GM12878 (cell line): ENCODE measurements around the gene RPL18. TPM values are rescaled to one million over a fixed set of nuclear protein-coding genes. Genes with fewer than 3 reads are reported as not detected.
A peak's percentile ranks its signal among the peaks of the same experiment; 100 is the strongest.

Source experiments
- BCL11A ChIP-seq: IDR thresholded peaks from 2 replicates; pipeline ENCODE4 v1.6.1; 2011; ENCODE audit warnings: low read depth, low read length
- CEBPB ChIP-seq, 2 experiments: fragments of 150-350 bp in 1 of 2; IDR thresholded peaks; 2 replicates each; pipeline ENCODE4 v1.6.1; 2012 to 2014; ENCODE audit warnings: low read depth in 2 of 2, low read length in 2 of 2, borderline replicate concordance in 1 of 2, inconsistent platforms in 1 of 2
- E2F8 ChIP-seq: fragments of 450-650 bp; IDR thresholded peaks from 2 replicates; pipeline ENCODE4 v1.6.1; 2018; ENCODE audit warnings: mild to moderate bottlenecking, low read depth, moderate library complexity; ENCODE audit not compliant: partially characterized antibody
- EZH2 ChIP-seq: IDR thresholded peaks from 2 replicates; pipeline ENCODE4 v1.6.1; 2012; ENCODE audit warnings: low read depth, mild to moderate bottlenecking, control low read depth, inconsistent platforms, low read length, borderline replicate concordance; ENCODE audit not compliant: control insufficient read depth
- HDAC2 ChIP-seq: fragments of 200-600 bp; sonication (generic); IDR thresholded peaks from 2 replicates; pipeline ENCODE4 v1.6.1; 2017
- MTA2 ChIP-seq: fragments of 450-650 bp; IDR thresholded peaks from 2 replicates; pipeline ENCODE4 v1.6.1; 2016; ENCODE audit warnings: low read depth, mild to moderate bottlenecking, moderate library complexity
- MYB ChIP-seq: fragments of 150-350 bp; IDR thresholded peaks from 2 replicates; pipeline ENCODE4 v1.6.1; 2014; ENCODE audit warnings: mild to moderate bottlenecking, low read depth, low read length, borderline replicate concordance
- MYC ChIP-seq: IDR thresholded peaks from 2 replicates; pipeline ENCODE4 v1.6.1; 2011; ENCODE audit warnings: mild to moderate bottlenecking, low read length, moderate library complexity, inconsistent platforms; ENCODE audit not compliant: insufficient read depth, insufficient replicate concordance, insufficient read length, severe bottlenecking
- NFIC ChIP-seq: IDR thresholded peaks from 2 replicates; pipeline ENCODE4 v1.6.1; 2012; ENCODE audit warnings: low read depth, mild to moderate bottlenecking, inconsistent platforms, low read length, moderate library complexity
- RAD21 ChIP-seq: IDR thresholded peaks from 2 replicates; pipeline ENCODE4 v1.6.1; 2011; ENCODE audit warnings: mild to moderate bottlenecking, low read depth, low read length, moderate library complexity; ENCODE audit not compliant: insufficient read depth
- RBBP5 ChIP-seq: fragments of 200-600 bp; sonication (generic); conservative IDR thresholded peaks from 2 replicates; pipeline ENCODE4 v1.6.1; 2016
- RFX5 ChIP-seq: IDR thresholded peaks from 2 replicates; pipeline ENCODE4 v1.6.1; 2011; ENCODE audit warnings: low read depth, low read length, improper control_type of control experiment
- SMAD1 ChIP-seq: fragments of 450-650 bp; IDR thresholded peaks from 2 replicates; pipeline ENCODE4 v1.6.1; 2018; ENCODE audit warnings: mild to moderate bottlenecking, low read depth; ENCODE audit not compliant: partially characterized antibody
- SRF ChIP-seq, 2 experiments: IDR thresholded peaks; 2 replicates each; pipeline ENCODE4 v1.6.1; 2011; ENCODE audit warnings: low read depth in 2 of 2, low read length in 2 of 2, mild to moderate bottlenecking in 1 of 2, moderate library complexity in 1 of 2
- STAT1 ChIP-seq: fragments of 450-650 bp; conservative IDR thresholded peaks from 2 replicates; pipeline ENCODE4 v1.6.1; 2014; ENCODE audit warnings: antibody characterized with exemption, mild to moderate bottlenecking
- ZNF622 ChIP-seq: fragments of 450-650 bp; IDR thresholded peaks from 2 replicates; pipeline ENCODE4 v1.6.1; 2017; ENCODE audit warnings: mild to moderate bottlenecking, inconsistent platforms
- ZNF687 ChIP-seq: fragments of 450-650 bp; IDR thresholded peaks from 2 replicates; pipeline ENCODE4 v1.6.1; 2017; ENCODE audit warnings: mild to moderate bottlenecking, moderate library complexity
- polyA plus RNA-seq, 11 experiments: library from polyadenylated mRNA; depleted of rRNA in 4 of 11; unstranded in 6 of 11; stranded (reverse) in 5 of 11; fragments of >200 nt; fragmentation: Nextera tagmentation in 4 of 11; fragmentation: Illumina TruSeq in 1 of 11; extraction: Ambion mirVana in 4 of 11; extraction: Trizol in 1 of 11; gene quantifications; 1 replicate in 1 of 11; 2 replicates in 10 of 11; pipeline versions ENCODE4 v1.2.1 to v1.2.3, GENCODE V29; 2011 to 2016; ENCODE audit warnings: inconsistent platforms in 2 of 11, missing spikeins in 2 of 11, low read depth in 1 of 11
- total RNA-seq, 4 experiments: library from RNA; depleted of rRNA in 3 of 4; stranded (reverse); fragments of >200 nt in 3 of 4; fragmentation: Illumina TruSeq in 1 of 4; extraction: Trizol in 1 of 4; gene quantifications; 2 replicates each; pipeline versions ENCODE4 v1.2.1 to v1.2.3, GENCODE V29; 2013 to 2021
- TF ChIP-seq, protein P1 (sequence below): fragments of 450-650 bp; IDR thresholded peaks from 2 replicates; pipeline ENCODE4 v1.6.1; 2016; ENCODE audit warnings: mild to moderate bottlenecking
- TF ChIP-seq, protein P2 (sequence below): IDR thresholded peaks from 2 replicates; pipeline ENCODE4 v1.6.1; 2011; ENCODE audit warnings: mild to moderate bottlenecking, low read depth, low read length, moderate library complexity; ENCODE audit not compliant: insufficient replicate concordance

The RPL18 gene
- total and polyA plus RNA-seq, 10 of the 15 experiments (the other 5 are each of a cell fraction or from before 2014, with no cell fraction given) = 393 to 4,267 (median 2,019) TPM

- TF ChIP-seq, protein P1, sequence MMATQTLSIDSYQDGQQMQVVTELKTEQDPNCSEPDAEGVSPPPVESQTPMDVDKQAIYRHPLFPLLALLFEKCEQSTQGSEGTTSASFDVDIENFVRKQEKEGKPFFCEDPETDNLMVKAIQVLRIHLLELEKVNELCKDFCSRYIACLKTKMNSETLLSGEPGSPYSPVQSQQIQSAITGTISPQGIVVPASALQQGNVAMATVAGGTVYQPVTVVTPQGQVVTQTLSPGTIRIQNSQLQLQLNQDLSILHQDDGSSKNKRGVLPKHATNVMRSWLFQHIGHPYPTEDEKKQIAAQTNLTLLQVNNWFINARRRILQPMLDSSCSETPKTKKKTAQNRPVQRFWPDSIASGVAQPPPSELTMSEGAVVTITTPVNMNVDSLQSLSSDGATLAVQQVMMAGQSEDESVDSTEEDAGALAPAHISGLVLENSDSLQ = 0 out of 2 replicates have a peak, but pooled peaks have one; percentile 17
- TF ChIP-seq SRF (IDR thresholded peaks at IDR 0.05; ENCODE audit: low read depth in 2 of 2, low read length in 2 of 2) (peak in 1 of 2 experiments; percentile 49; a peak in 2 of 4 replicates), SMAD1 (no peak), MYB (no peak), ZNF687 (peak; percentile 85), E2F8 (no peak), MTA2 (peak; percentile 15; the same call in 1 of the 2 replicates), HDAC2 (no peak), MYC (no peak), CEBPB (IDR thresholded peaks at IDR 0.05; ENCODE audit: borderline replicate concordance in 1 of 2, low read depth in 2 of 2, low read length in 2 of 2) (no peak), NFIC (no peak), ZNF622 (no peak), EZH2 (no peak), RBBP5 (no peak), BCL11A (0 out of 2 replicates have a peak, but pooled peaks have one; percentile 21), RFX5 (no peak), STAT1 (no peak), RAD21 (no peak)
- TF ChIP-seq, protein P2, sequence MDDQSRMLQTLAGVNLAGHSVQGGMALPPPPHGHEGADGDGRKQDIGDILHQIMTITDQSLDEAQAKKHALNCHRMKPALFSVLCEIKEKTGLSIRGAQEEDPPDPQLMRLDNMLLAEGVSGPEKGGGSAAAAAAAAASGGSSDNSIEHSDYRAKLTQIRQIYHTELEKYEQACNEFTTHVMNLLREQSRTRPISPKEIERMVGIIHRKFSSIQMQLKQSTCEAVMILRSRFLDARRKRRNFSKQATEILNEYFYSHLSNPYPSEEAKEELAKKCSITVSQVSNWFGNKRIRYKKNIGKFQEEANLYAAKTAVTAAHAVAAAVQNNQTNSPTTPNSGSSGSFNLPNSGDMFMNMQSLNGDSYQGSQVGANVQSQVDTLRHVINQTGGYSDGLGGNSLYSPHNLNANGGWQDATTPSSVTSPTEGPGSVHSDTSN = no peak
These were observed 15.7 kb upstream of the RPL18 start (continued) for GRCh38 chr19:48634424-48635262.
